Stimulated activated CD4-positive, alpha-beta T cell treated with anti-CD3 and anti-CD28 coated beads, Interleukin-1b, Interleukin-23, amount 100 ng/mL, for 24 hours (primary cell): ENCODE data around the gene UPK3BL2.
"Not testable (repeated sequence)": the region's sequence is repeated elsewhere in the genome, so short reads cannot be mapped to it uniquely, and the experiment has no call there.

Experiments
- DNase-seq, 4 experiments: peaks; one replicate each; pipeline ENCODE4 v3.0.0-alpha.2; 2020; ENCODE audit warnings: low read depth in 4 of 4, low spot score in 1 of 4

Gene UPK3BL2

GRCh38 chr7:102532127-102532526 lies 11.4 kb downstream of the UPK3BL2 start:
- not testable (repeated sequence) for DNase-seq

- not testable (repeated sequence) for DNase-seq
These were observed 11.9 kb downstream of the UPK3BL2 start for GRCh38 chr7:102531583-102531982.

- DNase-seq: not testable (repeated sequence)
These were observed 15.4 kb downstream of the UPK3BL2 start for GRCh38 chr7:102527822-102528793.

GRCh38 chr7:102527182-102527581 lies 16.3 kb downstream of the UPK3BL2 start:
- DNase-seq: not testable (repeated sequence)

GRCh38 chr7:102524803-102525202 lies 18.7 kb downstream of the UPK3BL2 start:
- not testable (repeated sequence) for DNase-seq

GRCh38 chr7:102520797-102521196 lies 22.7 kb downstream of the UPK3BL2 start:
- not testable (repeated sequence) for DNase-seq

GRCh38 chr7:102517550-102518147 lies 25.8 kb downstream of the UPK3BL2 start, which contains the start of gene RASA4B:
Gene RASA4B (minus strand): TSS chr7:102517777. CDS start chr7:102517710, 67 bp downstream.
- DNase-seq: not testable (repeated sequence)

DNA sequence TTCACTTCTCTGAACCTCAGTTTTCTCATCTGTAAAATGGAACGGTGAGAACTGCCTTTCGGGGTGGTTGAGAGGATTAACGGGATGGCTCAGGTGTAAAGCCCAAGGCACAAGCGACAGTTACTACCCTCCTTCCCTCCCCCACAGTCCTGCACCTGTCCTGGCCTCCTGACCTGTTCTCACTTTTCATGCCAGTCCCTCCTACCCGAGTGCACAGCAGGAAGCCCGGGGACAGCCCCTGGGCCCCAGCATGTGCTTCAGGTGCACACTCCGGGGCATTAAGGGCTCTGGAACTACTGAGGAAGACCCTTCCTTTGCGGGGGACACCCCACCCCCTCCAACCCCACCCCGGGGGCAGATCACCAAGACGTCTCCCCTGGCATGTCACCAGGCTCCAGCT lies 26.5 kb downstream of the UPK3BL2 start:
- DNase-seq: not testable (repeated sequence)

GRCh38 chr7:102515889-102516288 lies 27.6 kb downstream of the UPK3BL2 start:
- not testable (repeated sequence) for DNase-seq

GRCh38 chr7:102514881-102515721 lies 28.4 kb downstream of the UPK3BL2 start:
- not testable (repeated sequence) for DNase-seq

DNA sequence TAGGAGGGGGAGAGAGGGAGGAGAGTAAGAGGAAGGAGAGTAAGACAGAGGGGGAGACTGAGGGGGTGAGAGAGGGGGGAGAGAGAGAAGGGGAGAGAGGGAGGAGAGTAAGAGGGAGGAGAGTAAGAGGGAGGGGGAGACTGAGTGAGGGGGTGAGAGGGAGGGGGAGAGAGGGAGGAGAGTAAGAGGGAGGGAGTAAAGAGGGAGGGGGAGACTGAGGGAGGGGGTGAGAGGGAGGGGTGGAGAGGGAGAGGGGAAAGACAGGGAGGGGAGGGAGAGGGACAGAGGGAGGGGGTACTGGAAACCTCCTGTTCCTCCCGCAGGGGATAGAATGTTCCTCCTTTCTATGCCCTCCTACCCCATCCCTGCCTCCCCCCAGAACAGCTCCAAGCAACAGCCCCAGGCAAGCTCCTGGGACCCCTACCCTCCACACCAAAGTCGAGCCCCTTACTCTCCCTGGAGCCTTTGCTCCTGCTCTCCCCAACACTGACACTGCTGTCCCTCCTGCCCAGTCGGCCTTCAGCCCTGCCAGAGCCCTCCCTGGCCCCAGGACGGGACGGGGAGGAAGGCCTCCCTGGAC lies 30.8 kb downstream of the UPK3BL2 start:
- DNase-seq: not testable (repeated sequence)

- not testable (repeated sequence) for DNase-seq
These were observed 31.5 kb downstream of the UPK3BL2 start for GRCh38 chr7:102511860-102512522.

DNA sequence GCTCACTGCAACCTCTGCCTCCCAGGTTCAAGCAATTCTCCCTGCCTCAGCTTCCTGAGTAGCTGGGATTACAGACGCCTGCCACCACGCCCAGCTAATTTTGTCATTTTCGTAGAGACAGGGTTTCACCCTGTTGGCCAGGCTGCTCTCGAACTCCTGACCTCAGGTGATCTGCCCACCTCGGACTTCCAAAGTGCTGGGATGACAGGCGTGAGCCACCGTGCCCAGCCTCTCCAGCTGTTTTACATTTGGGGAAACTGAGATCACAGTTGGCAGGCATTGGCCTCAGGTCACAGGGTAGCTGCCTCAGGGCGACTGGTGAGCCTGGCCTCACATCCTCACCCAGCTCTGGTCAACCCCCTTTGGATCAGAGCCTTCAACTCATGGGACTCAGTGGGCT lies 32.9 kb downstream of the UPK3BL2 start:
- not testable (repeated sequence) for DNase-seq

DNA sequence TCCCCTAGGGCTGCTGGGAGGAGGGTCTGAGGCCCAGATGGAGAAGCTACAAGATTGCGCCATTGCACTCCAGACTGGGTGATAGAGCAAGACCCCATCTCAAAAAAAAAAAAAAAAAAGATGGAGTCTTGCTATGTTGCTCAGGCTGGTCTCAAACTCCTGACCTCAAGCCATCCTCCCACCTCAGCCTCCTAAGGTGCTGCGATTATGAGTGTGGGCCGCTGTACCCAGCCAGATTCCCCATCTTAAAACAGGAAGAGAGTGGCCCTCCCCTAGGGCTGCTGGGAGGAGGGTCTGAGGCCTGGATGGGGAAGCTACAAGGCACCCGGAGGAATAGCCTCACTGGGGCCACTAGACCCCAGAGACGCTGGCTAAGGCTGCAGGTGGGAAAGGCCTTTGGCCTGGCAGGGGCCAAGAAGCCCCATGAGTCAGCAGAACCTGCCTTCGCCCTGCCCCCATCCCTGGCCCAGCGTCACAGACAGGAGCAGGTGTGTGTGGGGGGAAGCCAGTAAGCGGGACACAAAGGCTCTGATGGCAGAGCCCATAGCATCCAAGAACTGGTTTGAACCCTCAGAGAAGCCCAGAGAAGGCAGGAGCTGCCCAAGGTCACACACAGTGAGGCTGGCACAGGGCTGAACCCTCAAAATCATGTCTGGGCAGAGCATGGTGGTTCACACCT lies 35.9 kb downstream of the UPK3BL2 start:
- DNase-seq: not testable (repeated sequence)

GRCh38 chr7:102505298-102506185 lies 38.0 kb downstream of the UPK3BL2 start:
- not testable (repeated sequence) for DNase-seq

- DNase-seq: not testable (repeated sequence)
These were observed 40.4 kb downstream of the UPK3BL2 start for GRCh38 chr7:102503141-102503540.

DNA sequence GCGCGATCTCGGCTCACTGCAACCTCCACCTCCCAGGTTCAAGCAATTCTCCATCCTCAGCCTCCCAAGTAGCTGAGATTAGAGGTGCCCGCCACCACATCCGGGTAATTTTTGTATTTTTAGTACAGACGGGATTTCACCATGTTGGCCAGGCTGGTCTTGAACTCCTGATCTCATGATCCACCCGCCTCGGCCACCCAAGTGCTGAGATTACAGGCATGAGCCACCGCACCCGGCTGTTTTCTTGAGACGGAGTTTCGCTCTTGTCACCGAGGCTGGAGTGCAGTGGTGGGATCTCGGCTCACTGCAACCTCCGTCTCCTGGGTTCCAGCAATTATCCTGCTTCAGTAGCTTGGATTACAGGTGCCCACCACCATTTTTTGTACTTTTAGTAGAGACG lies 45.2 kb downstream of the UPK3BL2 start:
- not testable (repeated sequence) for DNase-seq

DNA sequence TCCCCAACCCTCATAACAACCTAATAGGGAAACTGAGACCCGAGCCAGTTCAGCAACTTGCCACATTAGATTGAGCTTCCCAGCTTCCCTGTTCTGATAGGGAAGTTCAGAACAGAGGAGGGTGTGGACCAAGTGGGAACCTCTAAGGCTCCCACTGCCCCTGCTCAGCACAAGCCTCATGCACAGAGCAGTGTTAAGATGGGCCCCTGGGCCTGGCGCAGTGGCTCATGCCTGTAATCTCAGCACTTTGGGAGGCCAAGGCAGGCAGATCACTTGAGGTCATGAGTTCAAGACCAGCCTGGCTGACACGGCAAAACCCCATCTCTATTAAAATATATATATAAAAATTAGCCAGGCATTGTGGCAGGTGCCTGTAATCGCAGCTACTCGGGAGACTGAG lies 46.2 kb downstream of the UPK3BL2 start:
- not testable (repeated sequence) for DNase-seq
